Neuronal stem cell (in vitro differentiated cells): Measurements from ENCODE around the gene AVP.

Experiments used
- DNase-seq: peaks from one replicate; pipeline ENCODE4 v3.0.0-alpha.2; 2013; ENCODE audit warnings: low spot score
- H2AFZ ChIP-seq: one replicate; pipeline ENCODE4 v1.6.1; 2013; ENCODE audit warnings: mild to moderate bottlenecking, low read length, inconsistent platforms
- H2AK5ac ChIP-seq: 2 replicates; pipeline ENCODE4 v1.6.1; 2013; ENCODE audit warnings: low read depth, mild to moderate bottlenecking, inconsistent platforms, low read length, moderate library complexity, mixed read lengths
- H2BK120ac ChIP-seq: 2 replicates; pipeline ENCODE4 v1.6.1; 2013; ENCODE audit warnings: low read depth, mild to moderate bottlenecking, inconsistent platforms, low read length, moderate library complexity, mixed read lengths
- H2BK12ac ChIP-seq: one replicate; pipeline ENCODE4 v1.6.1; 2013; ENCODE audit warnings: low read length, inconsistent platforms
- H2BK15ac ChIP-seq: 2 replicates; pipeline ENCODE4 v1.6.1; 2013; ENCODE audit warnings: mild to moderate bottlenecking, low read length, inconsistent platforms, mixed read lengths
- H2BK5ac ChIP-seq: one replicate; pipeline ENCODE4 v1.6.1; 2013; ENCODE audit warnings: inconsistent platforms, mild to moderate bottlenecking, low read length, moderate library complexity
- H3K14ac ChIP-seq: one replicate; pipeline ENCODE4 v1.6.1; 2013; ENCODE audit warnings: low read length, inconsistent platforms
- H3K18ac ChIP-seq: 2 replicates; pipeline ENCODE4 v1.6.1; 2013; ENCODE audit warnings: low read length, inconsistent platforms
- H3K23ac ChIP-seq: 2 replicates; pipeline ENCODE4 v1.6.1; 2013; ENCODE audit warnings: low read depth, mild to moderate bottlenecking, mixed read lengths, low read length, inconsistent platforms; ENCODE audit not compliant: poor library complexity
- H3K27ac ChIP-seq: replicated peaks from 3 replicates; pipeline ENCODE4 v1.5.1; 2013; ENCODE audit warnings: low read length, inconsistent platforms
- H3K27me3 ChIP-seq, 3 experiments: 2 replicates each; pipeline ENCODE4 v1.6.1; 2013; ENCODE audit warnings: low read length in 3 of 3, mild to moderate bottlenecking in 2 of 3, inconsistent platforms in 1 of 3, low read depth in 1 of 3, mixed read lengths in 1 of 3, moderate library complexity in 1 of 3; ENCODE audit not compliant: control insufficient read depth in 3 of 3, insufficient read depth in 3 of 3
- H3K36me3 ChIP-seq, 2 donors: replicated peaks in 1 of 2; 2 replicates each; pipeline ENCODE4 v1.6.1; 2013; ENCODE audit warnings: low read length in 2 of 2; ENCODE audit not compliant: control insufficient read depth in 2 of 2, insufficient read depth in 2 of 2
- H3K4ac ChIP-seq: 2 replicates; pipeline ENCODE4 v1.6.1; 2013; ENCODE audit warnings: inconsistent platforms, mild to moderate bottlenecking, low read length, moderate library complexity
- H3K4me1 ChIP-seq, 2 donors: 1 replicate in 1 of 2; 2 replicates in 1 of 2; pipeline ENCODE4 v1.6.1; 2013; ENCODE audit warnings: low read length in 2 of 2, low read depth in 1 of 2; ENCODE audit not compliant: control insufficient read depth in 2 of 2, insufficient read depth in 1 of 2
- H3K4me2 ChIP-seq: one replicate; pipeline ENCODE4 v1.6.1; 2013; ENCODE audit warnings: mild to moderate bottlenecking, low read length, inconsistent platforms; ENCODE audit not compliant: insufficient read depth, poor library complexity, severe bottlenecking
- H3K4me3 ChIP-seq, 2 donors: 2 replicates each; pipeline ENCODE4 v1.5.1; 2013; ENCODE audit warnings: low read length in 2 of 2, mild to moderate bottlenecking in 2 of 2, inconsistent platforms in 1 of 2, moderate library complexity in 1 of 2
- H3K79me1 ChIP-seq: one replicate; pipeline ENCODE4 v1.6.1; 2013; ENCODE audit warnings: low read depth, mild to moderate bottlenecking, inconsistent platforms, low read length, moderate library complexity
- H3K9ac ChIP-seq: one replicate; pipeline ENCODE4 v1.6.1; 2013; ENCODE audit warnings: mild to moderate bottlenecking, low read depth, low read length, inconsistent platforms; ENCODE audit not compliant: poor library complexity
- H3K9me3 ChIP-seq, 2 donors: replicated peaks in 1 of 2; 2 replicates each; pipeline versions ENCODE3 to v1.6.1; 2013; ENCODE audit warnings: low read length in 2 of 2, mild to moderate bottlenecking in 2 of 2, inconsistent platforms in 1 of 2, low read depth in 1 of 2, mixed read lengths in 1 of 2, moderate library complexity in 1 of 2; ENCODE audit not compliant: control insufficient read depth in 2 of 2, insufficient read depth in 1 of 2
- H4K8ac ChIP-seq: one replicate; pipeline ENCODE4 v1.6.1; 2013; ENCODE audit warnings: low read depth, mild to moderate bottlenecking, inconsistent platforms, low read length, moderate library complexity
- H4K91ac ChIP-seq: one replicate; pipeline ENCODE4 v1.6.1; 2013; ENCODE audit warnings: low read length, low read depth, mild to moderate bottlenecking, inconsistent platforms; ENCODE audit not compliant: poor library complexity
- WGBS, 2 donors: extraction: QIAGEN DNeasy Blood & Tissue Kit; methylation state at CpG; one replicate each; pipeline ENCODE4 v1.1.7; 2013; ENCODE audit warnings: missing lambda C conversion rate in 2 of 2, mixed read lengths in 1 of 2; ENCODE audit not compliant: insufficient read length in 2 of 2, insufficient replicate concordance in 1 of 2; ENCODE audit errors: extremely low coverage in 2 of 2; 5-methylcytosine and 5-hydroxymethylcytosine counted together

The AVP gene

GRCh38 chr20:3088031-3088430 lies 3.5 kb upstream of the AVP start:
- Histone ChIP-seq H3K79me1 (no peaks in the 10 kb centered on the region), H3K14ac (no peak overlapping the region), H3K36me3 (no peaks in the 10 kb centered on the region), H2BK120ac (no peak overlapping the region), H3K4me2 (no peak overlapping the region), H3K4me3 (no peak overlapping the region), H3K4ac (no peak overlapping the region), H3K4me1 (peaks cover 0 to 2% of the 10 kb centered on the region in 2 donors), H2BK15ac (no peak overlapping the region), H3K9me3 (no peaks in the 10 kb centered on the region), H4K91ac (no peak overlapping the region), H3K27ac (no peak overlapping the region), H2AFZ (no peak overlapping the region), H2AK5ac (no peak overlapping the region), H2BK12ac (no peak overlapping the region), H3K23ac (no peak overlapping the region), H4K8ac (no peak overlapping the region), H2BK5ac (no peak overlapping the region), H3K18ac (no peak overlapping the region), H3K9ac (no peak overlapping the region), H3K27me3 (peaks cover 5 to 27% (median 26%) of the 10 kb centered on the region in 3 experiments)
- DNase-seq, result no peak
- no CpG with 5 or more reads among the region's 7 CpGs for WGBS, 2 donors

- Histone ChIP-seq H3K4ac (no peak overlapping the region), H3K9ac (no peak overlapping the region), H3K14ac (no peak overlapping the region), H3K4me1 (peaks cover 0 to 4% of the 10 kb centered on the region in 2 donors), H2BK5ac (peak overlapping the region; percentile 66), H3K4me3 (no peak overlapping the region), H3K23ac (no peak overlapping the region), H3K79me1 (no peaks in the 10 kb centered on the region), H3K27me3 (peaks cover 11 to 49% (median 35%) of the 10 kb centered on the region in 3 experiments), H2BK15ac (no peak overlapping the region), H4K91ac (no peak overlapping the region), H2BK12ac (no peak overlapping the region), H2AK5ac (peak overlapping the region; percentile 81), H3K36me3 (no peaks in the 10 kb centered on the region), H3K18ac (peak overlapping the region; percentile 57), H3K9me3 (no peaks in the 10 kb centered on the region), H2BK120ac (no peak overlapping the region), H3K27ac (no peak overlapping the region), H4K8ac (no peak overlapping the region), H3K4me2 (no peak overlapping the region), H2AFZ (no peak overlapping the region)
- no peak for DNase-seq
- WGBS, 2 donors, result no CpG with 5 or more reads among the region's 8 CpGs
These were observed 1.1 kb upstream of the AVP start for GRCh38 chr20:3085571-3086072.

GRCh38 chr20:3084986-3085360 lies 449 bp upstream of the AVP start:
- Histone ChIP-seq H3K4me1 (peaks cover 0 to 4% of the 10 kb centered on the region in 2 donors), H2BK120ac (no peak overlapping the region), H2BK15ac (no peak overlapping the region), H3K4me3 (no peak overlapping the region), H4K8ac (no peak overlapping the region), H3K18ac (no peak overlapping the region), H3K23ac (no peak overlapping the region), H3K79me1 (no peaks in the 10 kb centered on the region), H3K4me2 (no peak overlapping the region), H3K36me3 (no peaks in the 10 kb centered on the region), H3K4ac (no peak overlapping the region), H3K9me3 (no peaks in the 10 kb centered on the region), H4K91ac (no peak overlapping the region), H3K14ac (peak overlapping the region; percentile 21), H2AFZ (no peak overlapping the region), H2BK5ac (no peak overlapping the region), H3K9ac (no peak overlapping the region), H3K27ac (no peak overlapping the region), H2AK5ac (peak overlapping the region; percentile 81), H3K27me3 (peaks cover 11 to 56% (median 35%) of the 10 kb centered on the region in 3 experiments), H2BK12ac (no peak overlapping the region)
- DNase-seq, result no peak
- WGBS, 2 donors, result no CpG with 5 or more reads among the region's 7 CpGs

GRCh38 chr20:3082955-3083952 lies 1.3 kb downstream of the AVP start:
- peak overlapping the region; percentile 83 for H3K18ac ChIP-seq
- no peak overlapping the region for H2BK120ac ChIP-seq
- WGBS, 2 donors, result no CpG with 5 or more reads among the region's 76 CpGs
- H3K9ac ChIP-seq, result peak overlapping the region; percentile 60
- peak overlapping the region; percentile 37 for H2BK15ac ChIP-seq
- H3K27me3 ChIP-seq, result peaks cover 11 to 62% (median 35%) of the 10 kb centered on the region in 3 experiments
- H3K27ac ChIP-seq, result no peak overlapping the region
- H3K4me3 ChIP-seq, result peak overlapping the region in 1 of 2 donors; percentile 63
- no peak overlapping the region for H2BK5ac ChIP-seq
- H2AFZ ChIP-seq, result peak overlapping the region; percentile 84
- peaks cover 0 to 4% of the 10 kb centered on the region in 2 donors for H3K4me1 ChIP-seq
- no peak overlapping the region for H3K4ac ChIP-seq
- no peaks in the 10 kb centered on the region for H3K9me3 ChIP-seq
- no peak overlapping the region for H4K91ac ChIP-seq
- H4K8ac ChIP-seq, result no peak overlapping the region
- no peaks in the 10 kb centered on the region for H3K36me3 ChIP-seq
- no peak overlapping the region for H3K14ac ChIP-seq
- peak overlapping the region; percentile 57 for H3K4me2 ChIP-seq
- H2BK12ac ChIP-seq, result no peak overlapping the region
- H3K23ac ChIP-seq, result peak overlapping the region; percentile 25
- DNase-seq, result no peak
- H2AK5ac ChIP-seq, result peak overlapping the region; percentile 86
- H3K79me1 ChIP-seq, result no peaks in the 10 kb centered on the region
